Posterior cingulate gyrus (tissue), 11 donors: ENCODE results near the gene TMEM209.
"Not testable (repeated sequence)": the region's sequence is repeated elsewhere in the genome, so short reads cannot be mapped to it uniquely, and the experiment has no call there.

ENCODE experiments used
- DNase-seq, 10 donors: peaks; one replicate each; pipeline versions ENCODE4 v3.0.0 to v3.0.0-alpha.2; 2020 to 2021; ENCODE audit warnings: mixed read lengths in 3 of 10
- intact Hi-C: fragments of 100-400 bp; cut with DNase I; formaldehyde crosslinking; loops from one replicate; pipeline ENCODE4 v1.15.1; 2023

The TMEM209 gene

GRCh38 chr7:130219871-130220270 lies 14.7 kb upstream of the TMEM209 start:
- intact Hi-C loops, result no loop called here
- DNase-seq, result no peak

GRCh38 chr7:130218806-130219620 lies 13.8 kb upstream of the TMEM209 start:
- no peak for DNase-seq
- intact Hi-C loops, result no loop called here

GRCh38 chr7:130216750-130217149 lies 11.5 kb upstream of the TMEM209 start:
- no peak for DNase-seq
- intact Hi-C loops, result no loop called here

- intact Hi-C loops, result no loop called here
- DNase-seq, result no peak
These were observed 10.8 kb upstream of the TMEM209 start for GRCh38 chr7:130216025-130216424.

- intact Hi-C loops, result no loop called here
These were observed 8.6 kb upstream of the TMEM209 start for GRCh38 chr7:130213828-130214227.

GRCh38 chr7:130210181-130210935 lies 5.2 kb upstream of the TMEM209 start:
- DNase-seq, result no peak
- intact Hi-C loops, result no loop called here

More at GRCh38 chr7:130213828-130214227, 8.6 kb upstream of the TMEM209 start:
- no peak for DNase-seq

GRCh38 chr7:130208516-130208915 lies 3.3 kb upstream of the TMEM209 start:
- intact Hi-C loops, result no loop called here
- no peak for DNase-seq

GRCh38 chr7:130207642-130208041 lies 2.4 kb upstream of the TMEM209 start, which contains the start of gene SSMEM1:
SSMEM1 (plus strand) TSS chr7:130207860; CDS start chr7:130207911, 51 bp downstream.
- intact Hi-C loops, result no loop called here
- no peak for DNase-seq

GRCh38 chr7:130207033-130207432 lies 1.8 kb upstream of the TMEM209 start:
- intact Hi-C loops, result no loop called here

GRCh38 chr7:130201796-130202195 lies 3.4 kb downstream of the TMEM209 start:
- intact Hi-C loops, result no loop called here

More at GRCh38 chr7:130207033-130207432, 1.8 kb upstream of the TMEM209 start:
- DNase-seq, result no peak

GRCh38 chr7:130197094-130197493 lies 8.1 kb downstream of the TMEM209 start:
- intact Hi-C loops, result no loop called here
- DNase-seq, result no peak

More at GRCh38 chr7:130201796-130202195, 3.4 kb downstream of the TMEM209 start:
- no peak for DNase-seq

- DNase-seq, result no peak
- intact Hi-C loops, result no loop called here
These were observed 8.7 kb downstream of the TMEM209 start for GRCh38 chr7:130196476-130196875.

GRCh38 chr7:130195396-130195795 lies 9.8 kb downstream of the TMEM209 start:
- intact Hi-C loops, result no loop called here
- DNase-seq, result no peak

GRCh38 chr7:130191791-130192190 lies 13.4 kb downstream of the TMEM209 start:
- intact Hi-C loops, result no loop called here
- DNase-seq, result no peak

GRCh38 chr7:130189343-130189742 lies 15.9 kb downstream of the TMEM209 start:
- intact Hi-C loops, result no loop called here
- no peak for DNase-seq

- intact Hi-C loops, result no loop called here
- DNase-seq, result no peak
These were observed 17.8 kb downstream of the TMEM209 start for GRCh38 chr7:130187360-130187759.

- DNase-seq, intact Hi-C loops: not testable (repeated sequence)
These were observed 20.9 kb downstream of the TMEM209 start for GRCh38 chr7:130184349-130184748.

GRCh38 chr7:130182990-130183389 lies 22.2 kb downstream of the TMEM209 start:
- intact Hi-C loops, result no loop called here
- no peak for DNase-seq

- intact Hi-C loops, result no loop called here
- DNase-seq, result no peak
These were observed 24.0 kb downstream of the TMEM209 start for GRCh38 chr7:130181263-130181605.

- no peak for DNase-seq
- intact Hi-C loops, result no loop called here
These were observed 24.5 kb downstream of the TMEM209 start for GRCh38 chr7:130180571-130181262.

- intact Hi-C loops, result no loop called here
- no peak for DNase-seq
These were observed 25.6 kb downstream of the TMEM209 start for GRCh38 chr7:130179631-130180030.
